GM12891 (cell line): ENCODE results near the gene ZNF385D.

Experiments
- DNase-seq: peaks from one replicate; pipeline ENCODE4 v3.0.0; 2011; ENCODE audit warnings: low spot score; ENCODE audit not compliant: insufficient read length
- FAIRE-seq: peaks from 2 replicates; lab custom pipeline; 2011; peaks lifted over from hg19 to GRCh38; lab: Jason Lieb, UNC
- PAX5 ChIP-seq: IDR thresholded peaks from 2 replicates; pipeline ENCODE4 v1.6.1; 2011; ENCODE audit warnings: low read length, moderate library complexity, mild to moderate bottlenecking; ENCODE audit not compliant: insufficient read depth, severe bottlenecking
- POLR2A ChIP-seq: IDR thresholded peaks from 2 replicates; pipeline ENCODE4 v1.6.1; 2011; ENCODE audit warnings: low read depth, low read length, control low read depth
- POLR2AphosphoS5 ChIP-seq: IDR thresholded peaks from 2 replicates; pipeline ENCODE4 v1.6.1; 2011; ENCODE audit warnings: low read depth, low read length, control low read depth
- POU2F2 ChIP-seq: IDR thresholded peaks from 2 replicates; pipeline ENCODE4 v1.6.1; 2011; ENCODE audit warnings: low read depth, mild to moderate bottlenecking, control low read depth, low read length, moderate library complexity
- SPI1 ChIP-seq: IDR thresholded peaks from 2 replicates; pipeline ENCODE4 v1.6.1; 2011; ENCODE audit warnings: low read depth, low read length, control low read depth
- TAF1 ChIP-seq: IDR thresholded peaks from 2 replicates; pipeline ENCODE4 v1.6.1; 2011; ENCODE audit warnings: low read depth, low read length, control low read depth

ZNF385D gene

DNA sequence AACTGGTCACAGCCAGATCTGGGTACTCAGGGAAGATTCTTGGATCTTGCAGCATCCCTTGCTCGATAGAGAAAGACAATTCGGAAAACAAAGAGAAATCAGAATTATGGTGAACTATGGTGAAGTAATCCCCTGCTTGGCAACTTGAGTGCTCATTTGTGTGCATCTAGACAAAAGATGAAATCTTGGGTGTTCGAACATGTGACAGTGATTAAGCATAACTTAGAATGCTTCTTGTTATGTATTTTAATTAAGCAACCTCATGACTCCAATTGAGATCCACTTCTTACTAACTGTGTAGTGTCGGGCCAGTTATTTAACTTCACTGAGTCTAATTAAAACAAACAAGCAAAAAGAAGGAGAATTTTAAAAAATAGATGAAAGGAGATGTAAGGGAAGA, 56.5 kb downstream of the ZNF385D start:
- no peak for TF ChIP-seq POU2F2
- TF ChIP-seq TAF1: no peak
- no peak for TF ChIP-seq SPI1
- TF ChIP-seq POLR2AphosphoS5: no peak
- no peak for TF ChIP-seq PAX5
- no peak for TF ChIP-seq POLR2A
- DNase-seq (no peak), FAIRE-seq (no peak)

DNA sequence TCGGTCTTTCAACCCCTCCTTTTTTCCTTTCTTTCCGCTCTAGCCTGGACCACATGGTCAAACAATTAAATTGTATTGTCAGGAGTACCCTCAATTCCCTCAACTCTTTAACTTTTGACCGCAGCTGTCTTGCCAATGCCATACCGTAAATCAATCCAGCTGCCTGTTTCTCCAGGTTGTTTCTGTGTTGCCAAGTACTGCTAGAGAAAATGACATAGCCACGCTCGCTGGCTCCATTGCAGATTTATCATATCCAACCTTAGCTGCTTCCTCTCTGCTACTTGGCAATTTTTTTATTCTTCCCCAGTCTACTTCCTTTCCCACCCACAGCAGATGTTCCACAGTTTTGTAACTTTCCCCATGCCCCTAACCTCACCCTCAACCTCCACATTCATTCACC, 60.0 kb downstream of the ZNF385D start:
- TF ChIP-seq PAX5 (no peak), POLR2AphosphoS5 (no peak), TAF1 (no peak), POLR2A (no peak), SPI1 (no peak), POU2F2 (no peak)
- DNase-seq (no peak), FAIRE-seq (no peak)

DNA sequence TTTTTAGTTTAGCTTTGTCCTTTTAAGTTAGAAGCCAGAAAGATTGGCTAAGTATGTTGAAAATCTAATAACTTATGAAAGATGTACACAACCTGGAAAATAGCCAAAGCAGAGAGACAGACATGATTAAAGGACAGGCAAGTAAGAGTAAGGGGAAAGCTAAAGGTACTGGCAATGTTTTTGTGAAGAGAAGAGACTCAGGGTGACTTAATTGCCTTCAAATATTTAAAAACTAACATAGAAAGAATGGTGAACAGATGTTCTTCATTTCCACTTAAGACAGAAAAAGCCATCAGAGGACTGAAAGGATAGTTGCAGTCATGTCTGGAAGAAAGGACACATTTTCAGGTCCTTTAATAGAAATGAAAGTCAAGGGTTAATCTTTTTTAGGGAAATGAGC, 68.8 kb downstream of the ZNF385D start:
- TF ChIP-seq POLR2AphosphoS5 (no peak), POU2F2 (no peak), POLR2A (no peak), SPI1 (no peak), TAF1 (no peak), PAX5 (no peak)
- FAIRE-seq (no peak), DNase-seq (no peak)

DNA sequence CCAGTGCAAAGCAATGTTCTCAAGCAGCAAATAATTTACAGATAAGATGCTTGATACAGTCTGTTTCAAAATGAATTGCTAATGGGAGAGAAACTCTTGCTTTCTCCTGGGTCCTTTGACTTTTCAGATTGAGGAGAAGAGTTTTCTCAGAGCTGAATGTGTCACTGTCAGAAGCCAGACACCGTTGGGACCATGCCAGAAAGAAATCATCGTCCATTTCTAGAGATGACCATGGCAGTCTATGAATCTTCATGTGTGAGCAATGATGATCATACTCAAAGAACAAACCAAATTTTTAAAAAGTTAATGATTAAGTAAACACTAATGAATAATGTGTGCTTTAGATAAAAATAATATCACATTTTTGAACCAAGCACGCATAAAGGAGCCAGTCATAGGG, 77.6 kb downstream of the ZNF385D start:
- TF ChIP-seq PAX5: no peak
- TF ChIP-seq POLR2AphosphoS5: no peak
- no peak for FAIRE-seq
- DNase-seq: no peak

- DNase-seq: no peak
- TF ChIP-seq POLR2A (no peak), POLR2AphosphoS5 (no peak), TAF1 (no peak), POU2F2 (no peak), PAX5 (no peak), SPI1 (no peak)
- no peak for FAIRE-seq
Measured at GRCh38 chr3:21672303-21672702, 78.7 kb downstream of the ZNF385D start.

GRCh38 chr3:21670386-21670785, 80.6 kb downstream of the ZNF385D start:
- TF ChIP-seq POLR2A: no peak
- TF ChIP-seq POLR2AphosphoS5: no peak
- TF ChIP-seq PAX5: no peak
- no peak for TF ChIP-seq POU2F2
- no peak for TF ChIP-seq TAF1
- TF ChIP-seq SPI1: no peak
- FAIRE-seq (no peak), DNase-seq (no peak)

- FAIRE-seq (no peak), DNase-seq (no peak)
- TF ChIP-seq TAF1: no peak
- TF ChIP-seq PAX5: no peak
- TF ChIP-seq SPI1: no peak
- TF ChIP-seq POU2F2: no peak
- no peak for TF ChIP-seq POLR2AphosphoS5
- TF ChIP-seq POLR2A: no peak
Measured at GRCh38 chr3:21668012-21668411, 83.0 kb downstream of the ZNF385D start.

DNA sequence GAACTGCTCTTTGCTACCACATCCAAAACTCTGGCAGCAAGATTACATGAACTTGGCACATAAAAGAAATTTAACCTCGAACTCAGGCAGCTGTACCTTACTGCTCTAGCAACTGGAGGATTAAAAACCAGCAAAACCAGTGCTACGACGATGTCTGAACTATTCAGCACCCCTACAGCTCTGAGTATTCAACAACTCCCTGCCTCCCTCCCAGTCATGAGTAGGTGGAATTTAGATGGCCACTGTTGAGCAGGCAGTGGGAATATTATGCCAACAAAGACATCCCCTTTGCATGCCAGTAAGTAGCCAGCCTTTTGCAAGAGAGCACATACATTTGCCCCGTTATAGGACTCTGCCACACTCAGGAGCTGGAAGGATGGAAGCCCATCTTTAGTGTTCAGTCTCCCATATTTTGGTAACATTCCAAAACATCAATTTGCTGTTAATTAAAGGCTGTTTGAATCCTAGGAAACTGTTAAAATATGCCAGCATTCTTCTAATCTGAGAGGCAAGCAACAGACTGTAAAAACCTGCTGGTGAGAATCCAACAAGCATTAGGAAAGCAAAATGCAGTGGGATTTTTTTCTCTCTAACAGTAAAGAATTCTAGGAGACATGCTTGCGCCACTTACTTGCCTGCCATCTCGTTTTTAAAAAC, 85.4 kb downstream of the ZNF385D start:
- FAIRE-seq: no peak
- no peak for DNase-seq
- no peak for TF ChIP-seq POLR2AphosphoS5
- no peak for TF ChIP-seq POLR2A
- TF ChIP-seq SPI1: no peak
- TF ChIP-seq PAX5: no peak
- TF ChIP-seq TAF1: no peak
- TF ChIP-seq POU2F2: no peak

- FAIRE-seq: no peak
Measured at GRCh38 chr3:21664996-21665395, 86.0 kb downstream of the ZNF385D start.

GRCh38 chr3:21662403-21662802, 88.6 kb downstream of the ZNF385D start:
- DNase-seq (no peak), FAIRE-seq (no peak)
- TF ChIP-seq POLR2AphosphoS5 (no peak), POU2F2 (no peak), TAF1 (no peak), PAX5 (no peak), POLR2A (no peak), SPI1 (no peak)

More at GRCh38 chr3:21664996-21665395, 86.0 kb downstream of the ZNF385D start:
- DNase-seq: no peak
- TF ChIP-seq POU2F2 (no peak), SPI1 (no peak), PAX5 (no peak), TAF1 (no peak), POLR2A (no peak), POLR2AphosphoS5 (no peak)
